ENCODE measurements around the gene RAB26. TPM values are rescaled to one million over a fixed set of nuclear protein-coding genes. Genes with fewer than 3 reads are reported as not detected.
"Not testable (repeated sequence)": the region's sequence is repeated elsewhere in the genome, so short reads cannot be mapped to it uniquely, and the experiment has no call there.

RAB26 gene
- polyA plus RNA-seq, 1 donor from 2014 or later = 4.9 TPM

DNA sequence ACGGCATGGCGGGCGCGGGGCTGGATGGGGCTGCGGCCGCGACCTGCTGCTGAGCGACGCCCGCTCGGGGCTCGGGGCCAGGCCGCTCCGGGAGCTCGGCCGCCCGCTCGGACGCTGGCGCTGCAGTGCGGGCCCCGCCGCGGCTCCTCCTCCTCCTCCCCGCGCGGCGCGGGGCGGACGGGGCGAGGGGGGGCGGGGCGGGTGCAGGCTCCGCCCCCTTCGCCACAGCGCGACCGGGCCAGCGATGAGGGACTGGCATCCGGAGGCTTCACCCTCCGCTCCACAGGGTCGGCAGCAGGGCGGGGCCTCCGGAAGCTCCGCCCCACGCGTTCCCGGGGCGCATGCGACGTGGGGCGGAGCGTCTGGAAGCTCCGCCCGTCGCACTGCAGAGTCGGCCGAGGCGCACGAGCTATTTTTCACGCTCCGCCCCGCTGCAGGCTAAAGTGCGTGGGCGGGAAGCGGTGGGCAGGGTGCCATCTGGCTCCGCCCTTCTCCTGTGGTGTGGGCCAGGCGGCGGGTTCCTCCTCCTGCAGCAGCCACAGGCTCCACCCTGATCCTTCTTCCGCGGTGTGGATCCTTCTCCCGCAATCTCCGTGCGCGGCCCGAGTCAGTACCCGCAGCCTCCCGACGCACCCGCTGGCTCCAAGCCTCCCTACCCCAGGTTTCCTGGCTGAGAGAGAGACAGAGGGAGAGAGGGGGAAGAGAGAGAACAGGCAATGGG is 12.5 kb upstream of the RAB26 start, which contains the start of gene PKD1:
Gene PKD1 (minus strand): TSS at position 129 of the 721 bp plus-strand sequence. CDS start 209 bp downstream, outside the sequence.
- H3K36me3 ChIP-seq (ENCODE audit: insufficient read depth, low read length); H3K4me2 ChIP-seq (ENCODE audit: low read length); H3F3A ChIP-seq (ENCODE audit: insufficient read depth, low read length, poor library complexity, severe bottlenecking); H3K9me3 ChIP-seq (ENCODE audit: low read length); H3K9me2 ChIP-seq (ENCODE audit: insufficient read depth, low read length); H4K20me1 ChIP-seq (ENCODE audit: insufficient read depth); H2AFZ ChIP-seq (ENCODE audit: low read depth, low read length); H3K27me3 ChIP-seq (ENCODE audit: insufficient read depth, low read depth, low read length); H3K79me2 ChIP-seq (replicated peaks; ENCODE audit: insufficient read depth, low read length): not testable (repeated sequence)
- peak within 1 kb of the TSS; percentile 61 for H3K4me3 ChIP-seq (ENCODE audit: low read length)
- TF ChIP-seq MXI1 (conservative IDR thresholded peaks at IDR 0.05; ENCODE audit: poor library complexity, severe bottlenecking) (peak; percentile 62), POLR2AphosphoS5 (IDR thresholded peaks at IDR 0.05) (peak; percentile 55)
- peak within 1 kb of the TSS; percentile 62 for H3K9ac ChIP-seq (ENCODE audit: low read length)
- H3K27ac ChIP-seq (ENCODE audit: low read length) = peak within 1 kb of the TSS; percentile 72

DNA sequence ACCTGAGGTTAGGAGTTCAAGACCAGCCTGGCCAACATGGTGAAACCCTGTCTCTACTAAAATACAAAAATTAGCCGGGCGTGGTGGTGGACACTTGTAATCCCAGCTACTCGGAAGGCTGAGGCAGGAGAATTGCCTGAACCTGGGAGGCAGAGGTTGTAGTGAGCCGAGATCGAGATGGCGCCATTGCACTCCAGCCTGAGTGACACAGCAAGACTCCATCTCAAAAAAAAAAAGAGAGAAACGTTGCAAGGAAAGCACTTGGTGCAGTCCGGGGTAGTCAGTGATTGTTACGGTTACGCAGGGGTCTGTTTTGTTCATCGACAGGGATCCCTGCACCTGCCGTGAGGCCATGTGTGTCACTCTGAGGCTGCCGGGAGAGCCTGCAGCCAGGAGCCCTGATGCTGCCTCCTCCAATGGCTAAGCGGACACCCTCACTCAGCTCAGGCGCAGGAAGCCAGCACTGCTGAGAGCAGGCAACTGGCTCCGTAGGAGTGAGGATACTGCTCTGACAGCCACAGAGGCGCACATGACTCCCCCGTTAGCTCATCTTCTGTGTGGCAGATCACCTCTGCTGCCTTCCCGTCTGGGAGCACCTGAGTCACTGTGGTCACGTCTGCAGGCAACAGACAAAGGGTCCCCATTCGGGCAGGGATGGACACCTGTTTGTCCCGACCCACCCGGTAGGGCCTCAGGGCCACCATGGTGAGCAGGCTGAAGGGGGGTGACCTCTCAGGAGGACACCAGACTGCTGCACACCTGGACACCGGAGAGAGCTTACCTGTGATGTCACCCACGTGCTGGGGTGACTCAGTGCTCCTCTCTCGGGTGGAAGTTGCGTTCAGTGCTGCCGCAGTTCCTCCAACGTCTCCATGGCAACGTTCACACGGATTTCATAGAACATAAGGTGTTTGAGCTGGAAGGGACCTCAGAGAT is 5.2 kb upstream of the RAB26 start:
- Histone ChIP-seq H3K27me3 (ENCODE audit: insufficient read depth, low read depth, low read length) (no peaks in the 10 kb centered on the region), H3F3A (ENCODE audit: insufficient read depth, low read length, poor library complexity, severe bottlenecking) (no peaks in the 10 kb centered on the region), H3K9ac (ENCODE audit: low read length) (no peak overlapping the region), H3K4me2 (ENCODE audit: low read length) (no peak overlapping the region), H3K9me3 (ENCODE audit: low read length) (no peaks in the 10 kb centered on the region), H3K79me2 (replicated peaks; ENCODE audit: insufficient read depth, low read length) (no peaks in the 10 kb centered on the region), H2AFZ (ENCODE audit: low read depth, low read length) (no peak overlapping the region), H3K9me2 (ENCODE audit: insufficient read depth, low read length) (no peaks in the 10 kb centered on the region), H4K20me1 (ENCODE audit: insufficient read depth) (no peaks in the 10 kb centered on the region), H3K4me3 (ENCODE audit: low read length) (no peak overlapping the region), H3K36me3 (ENCODE audit: insufficient read depth, low read length) (no peaks in the 10 kb centered on the region), H3K27ac (ENCODE audit: low read length) (no peak overlapping the region)
- TF ChIP-seq RAD21 (conservative IDR thresholded peaks at IDR 0.05) = no peak
- no peak for TF ChIP-seq EZH2 (IDR thresholded peaks at IDR 0.05; ENCODE audit: borderline replicate concordance, insufficient read depth, low read length, poor library complexity, severe bottlenecking)
- no peak for TF ChIP-seq TAF1 (IDR thresholded peaks at IDR 0.05; ENCODE audit: low read depth)
- no peak for TF ChIP-seq MXI1 (conservative IDR thresholded peaks at IDR 0.05; ENCODE audit: poor library complexity, severe bottlenecking)
- no peak for TF ChIP-seq POLR2AphosphoS5 (IDR thresholded peaks at IDR 0.05)
- no peak for TF ChIP-seq EP300 (conservative IDR thresholded peaks at IDR 0.05; ENCODE audit: poor library complexity, severe bottlenecking)
- TF ChIP-seq SMC3 (conservative IDR thresholded peaks at IDR 0.05; ENCODE audit: poor library complexity) = no peak
- TF ChIP-seq, protein P1, sequence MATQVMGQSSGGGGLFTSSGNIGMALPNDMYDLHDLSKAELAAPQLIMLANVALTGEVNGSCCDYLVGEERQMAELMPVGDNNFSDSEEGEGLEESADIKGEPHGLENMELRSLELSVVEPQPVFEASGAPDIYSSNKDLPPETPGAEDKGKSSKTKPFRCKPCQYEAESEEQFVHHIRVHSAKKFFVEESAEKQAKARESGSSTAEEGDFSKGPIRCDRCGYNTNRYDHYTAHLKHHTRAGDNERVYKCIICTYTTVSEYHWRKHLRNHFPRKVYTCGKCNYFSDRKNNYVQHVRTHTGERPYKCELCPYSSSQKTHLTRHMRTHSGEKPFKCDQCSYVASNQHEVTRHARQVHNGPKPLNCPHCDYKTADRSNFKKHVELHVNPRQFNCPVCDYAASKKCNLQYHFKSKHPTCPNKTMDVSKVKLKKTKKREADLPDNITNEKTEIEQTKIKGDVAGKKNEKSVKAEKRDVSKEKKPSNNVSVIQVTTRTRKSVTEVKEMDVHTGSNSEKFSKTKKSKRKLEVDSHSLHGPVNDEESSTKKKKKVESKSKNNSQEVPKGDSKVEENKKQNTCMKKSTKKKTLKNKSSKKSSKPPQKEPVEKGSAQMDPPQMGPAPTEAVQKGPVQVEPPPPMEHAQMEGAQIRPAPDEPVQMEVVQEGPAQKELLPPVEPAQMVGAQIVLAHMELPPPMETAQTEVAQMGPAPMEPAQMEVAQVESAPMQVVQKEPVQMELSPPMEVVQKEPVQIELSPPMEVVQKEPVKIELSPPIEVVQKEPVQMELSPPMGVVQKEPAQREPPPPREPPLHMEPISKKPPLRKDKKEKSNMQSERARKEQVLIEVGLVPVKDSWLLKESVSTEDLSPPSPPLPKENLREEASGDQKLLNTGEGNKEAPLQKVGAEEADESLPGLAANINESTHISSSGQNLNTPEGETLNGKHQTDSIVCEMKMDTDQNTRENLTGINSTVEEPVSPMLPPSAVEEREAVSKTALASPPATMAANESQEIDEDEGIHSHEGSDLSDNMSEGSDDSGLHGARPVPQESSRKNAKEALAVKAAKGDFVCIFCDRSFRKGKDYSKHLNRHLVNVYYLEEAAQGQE (IDR thresholded peaks at IDR 0.05; ENCODE audit: borderline replicate concordance) = no peak
- TF ChIP-seq, protein P2, sequence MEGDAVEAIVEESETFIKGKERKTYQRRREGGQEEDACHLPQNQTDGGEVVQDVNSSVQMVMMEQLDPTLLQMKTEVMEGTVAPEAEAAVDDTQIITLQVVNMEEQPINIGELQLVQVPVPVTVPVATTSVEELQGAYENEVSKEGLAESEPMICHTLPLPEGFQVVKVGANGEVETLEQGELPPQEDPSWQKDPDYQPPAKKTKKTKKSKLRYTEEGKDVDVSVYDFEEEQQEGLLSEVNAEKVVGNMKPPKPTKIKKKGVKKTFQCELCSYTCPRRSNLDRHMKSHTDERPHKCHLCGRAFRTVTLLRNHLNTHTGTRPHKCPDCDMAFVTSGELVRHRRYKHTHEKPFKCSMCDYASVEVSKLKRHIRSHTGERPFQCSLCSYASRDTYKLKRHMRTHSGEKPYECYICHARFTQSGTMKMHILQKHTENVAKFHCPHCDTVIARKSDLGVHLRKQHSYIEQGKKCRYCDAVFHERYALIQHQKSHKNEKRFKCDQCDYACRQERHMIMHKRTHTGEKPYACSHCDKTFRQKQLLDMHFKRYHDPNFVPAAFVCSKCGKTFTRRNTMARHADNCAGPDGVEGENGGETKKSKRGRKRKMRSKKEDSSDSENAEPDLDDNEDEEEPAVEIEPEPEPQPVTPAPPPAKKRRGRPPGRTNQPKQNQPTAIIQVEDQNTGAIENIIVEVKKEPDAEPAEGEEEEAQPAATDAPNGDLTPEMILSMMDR (IDR thresholded peaks at IDR 0.05; ENCODE audit: poor library complexity, severe bottlenecking) = no peak
